8988T (cell line): Measurements from ENCODE around the gene HLA-A.
"Not testable (repeated sequence)": the region's sequence is repeated elsewhere in the genome, so short reads cannot be mapped to it uniquely, and the experiment has no call there.

Experiments
- DNase-seq: peaks from one replicate; pipeline ENCODE4 v3.0.0; 2011

HLA-A gene

DNA sequence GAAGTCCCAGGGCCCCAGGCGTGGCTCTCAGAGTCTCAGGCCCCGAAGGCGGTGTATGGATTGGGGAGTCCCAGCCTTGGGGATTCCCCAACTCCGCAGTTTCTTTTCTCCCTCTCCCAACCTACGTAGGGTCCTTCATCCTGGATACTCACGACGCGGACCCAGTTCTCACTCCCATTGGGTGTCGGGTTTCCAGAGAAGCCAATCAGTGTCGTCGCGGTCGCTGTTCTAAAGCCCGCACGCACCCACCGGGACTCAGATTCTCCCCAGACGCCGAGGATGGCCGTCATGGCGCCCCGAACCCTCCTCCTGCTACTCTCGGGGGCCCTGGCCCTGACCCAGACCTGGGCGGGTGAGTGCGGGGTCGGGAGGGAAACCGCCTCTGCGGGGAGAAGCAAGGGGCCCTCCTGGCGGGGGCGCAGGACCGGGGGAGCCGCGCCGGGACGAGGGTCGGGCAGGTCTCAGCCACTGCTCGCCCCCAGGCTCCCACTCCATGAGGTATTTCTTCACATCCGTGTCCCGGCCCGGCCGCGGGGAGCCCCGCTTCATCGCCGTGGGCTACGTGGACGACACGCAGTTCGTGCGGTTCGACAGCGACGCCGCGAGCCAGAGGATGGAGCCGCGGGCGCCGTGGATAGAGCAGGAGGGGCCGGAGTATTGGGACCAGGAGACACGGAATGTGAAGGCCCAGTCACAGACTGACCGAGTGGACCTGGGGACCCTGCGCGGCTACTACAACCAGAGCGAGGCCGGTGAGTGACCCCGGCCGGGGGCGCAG is at the start of gene HLA-A:
TSS of gene HLA-A (plus strand) at position 258 of the 778 bp plus-strand sequence. CDS start at position 280, 22 bp downstream.
- peak; percentile 58 for DNase-seq

DNA sequence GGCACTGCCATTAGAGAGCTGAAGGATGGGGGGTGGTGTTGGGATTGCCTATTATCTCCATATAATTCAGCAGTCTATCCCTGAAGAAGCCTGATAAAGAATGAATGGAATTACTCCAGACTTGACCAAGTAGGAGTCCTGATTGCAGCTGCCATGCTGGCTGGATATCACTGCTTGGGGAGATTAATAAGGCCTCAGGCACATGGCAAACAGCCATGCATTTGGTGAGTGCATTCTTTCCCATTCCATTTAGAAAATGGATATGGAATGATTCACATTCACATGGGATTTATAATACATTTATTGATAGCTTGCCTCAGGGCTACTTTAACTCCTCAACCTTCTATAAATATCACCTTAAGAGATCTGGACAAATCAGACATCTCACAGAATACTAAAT is 49.6 kb upstream of the HLA-A start:
- no peak for DNase-seq

- DNase-seq: no peak
These were observed 43.1 kb upstream of the HLA-A start for GRCh38 chr6:29899281-29899680.

DNA sequence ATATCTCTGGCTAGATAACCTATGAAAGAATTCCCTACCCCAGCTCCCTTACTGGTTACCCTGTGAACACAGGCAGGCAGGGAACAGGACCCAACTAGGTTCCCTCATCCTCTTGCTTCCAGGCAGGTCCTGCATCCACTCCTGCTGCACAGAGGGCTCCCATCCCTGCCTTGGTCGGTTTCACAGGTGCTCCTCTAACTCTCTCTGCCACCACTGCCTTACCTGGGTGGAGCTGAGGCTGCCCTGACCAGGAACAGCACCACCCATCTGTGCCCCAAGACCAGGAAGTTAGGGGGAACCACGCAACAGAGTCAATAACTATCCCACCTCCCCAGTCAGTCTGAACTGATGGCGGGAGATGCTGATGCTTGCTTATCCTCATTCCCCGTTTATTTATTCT is 37.0 kb upstream of the HLA-A start:
- DNase-seq: no peak

- no peak for DNase-seq
These were observed 34.5 kb upstream of the HLA-A start for GRCh38 chr6:29907637-29908340.

- no peak for DNase-seq
These were observed 34.0 kb upstream of the HLA-A start for GRCh38 chr6:29908341-29908662.

- no peak for DNase-seq
These were observed 33.6 kb upstream of the HLA-A start for GRCh38 chr6:29908710-29909109.

DNA sequence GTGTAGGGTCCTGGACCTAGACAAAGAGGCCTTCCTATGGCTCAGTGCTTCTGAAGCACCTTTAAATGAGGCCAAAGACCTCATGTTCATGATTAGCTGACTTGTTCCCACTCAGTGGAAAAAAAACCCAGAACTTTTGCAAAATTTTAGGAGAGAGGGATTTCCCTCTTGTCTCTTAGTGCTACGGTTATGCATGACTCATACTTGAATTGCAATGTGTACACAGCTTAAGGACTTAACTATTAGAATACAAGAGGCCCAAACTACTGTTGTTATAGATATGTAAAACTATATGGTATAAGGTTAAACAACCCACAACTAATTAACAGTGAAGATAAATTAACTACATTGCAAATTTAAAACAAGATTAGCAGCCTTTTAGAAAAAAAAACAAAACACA is 32.3 kb upstream of the HLA-A start:
- no peak for DNase-seq

GRCh38 chr6:29912840-29913239 is 29.5 kb upstream of the HLA-A start:
- DNase-seq: no peak

DNA sequence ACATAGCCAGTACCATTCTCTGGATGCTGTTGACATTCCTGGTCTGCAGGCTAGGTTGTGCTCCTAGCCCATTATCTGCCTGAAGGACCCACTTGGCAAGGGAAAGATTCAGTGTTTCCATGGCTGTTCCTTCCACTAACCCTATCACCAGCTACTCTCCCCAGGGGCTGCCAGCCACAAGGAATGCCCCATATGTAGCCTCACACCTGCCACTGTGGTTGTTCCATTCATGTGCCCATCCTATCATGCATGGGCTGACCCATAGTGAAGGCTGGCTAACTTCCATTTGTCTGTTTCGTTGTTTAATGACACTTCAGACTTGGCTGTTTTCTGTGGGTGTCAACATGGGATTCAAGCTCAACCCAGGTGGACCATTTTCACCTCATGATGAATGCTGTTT is 25.6 kb upstream of the HLA-A start:
- DNase-seq: no peak

DNA sequence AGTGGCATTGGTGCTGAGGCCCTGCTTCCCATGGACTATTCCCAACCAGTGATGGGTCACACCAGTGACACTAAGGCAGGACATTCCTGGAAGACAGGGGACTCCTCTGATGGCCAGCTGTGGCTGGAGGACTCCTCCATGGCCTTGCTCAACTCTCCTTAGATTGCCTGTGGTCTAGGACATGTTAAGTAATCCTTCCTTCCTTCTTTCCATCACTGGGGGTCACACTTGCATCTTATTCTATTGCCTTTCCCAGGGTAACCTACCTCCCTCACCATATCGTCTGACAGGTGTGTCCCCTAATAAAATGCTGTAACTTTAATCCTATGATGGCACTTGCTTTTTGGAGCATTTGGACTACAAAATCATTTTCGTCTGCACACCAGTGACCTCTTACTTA is 24.5 kb upstream of the HLA-A start:
- DNase-seq: no peak

DNA sequence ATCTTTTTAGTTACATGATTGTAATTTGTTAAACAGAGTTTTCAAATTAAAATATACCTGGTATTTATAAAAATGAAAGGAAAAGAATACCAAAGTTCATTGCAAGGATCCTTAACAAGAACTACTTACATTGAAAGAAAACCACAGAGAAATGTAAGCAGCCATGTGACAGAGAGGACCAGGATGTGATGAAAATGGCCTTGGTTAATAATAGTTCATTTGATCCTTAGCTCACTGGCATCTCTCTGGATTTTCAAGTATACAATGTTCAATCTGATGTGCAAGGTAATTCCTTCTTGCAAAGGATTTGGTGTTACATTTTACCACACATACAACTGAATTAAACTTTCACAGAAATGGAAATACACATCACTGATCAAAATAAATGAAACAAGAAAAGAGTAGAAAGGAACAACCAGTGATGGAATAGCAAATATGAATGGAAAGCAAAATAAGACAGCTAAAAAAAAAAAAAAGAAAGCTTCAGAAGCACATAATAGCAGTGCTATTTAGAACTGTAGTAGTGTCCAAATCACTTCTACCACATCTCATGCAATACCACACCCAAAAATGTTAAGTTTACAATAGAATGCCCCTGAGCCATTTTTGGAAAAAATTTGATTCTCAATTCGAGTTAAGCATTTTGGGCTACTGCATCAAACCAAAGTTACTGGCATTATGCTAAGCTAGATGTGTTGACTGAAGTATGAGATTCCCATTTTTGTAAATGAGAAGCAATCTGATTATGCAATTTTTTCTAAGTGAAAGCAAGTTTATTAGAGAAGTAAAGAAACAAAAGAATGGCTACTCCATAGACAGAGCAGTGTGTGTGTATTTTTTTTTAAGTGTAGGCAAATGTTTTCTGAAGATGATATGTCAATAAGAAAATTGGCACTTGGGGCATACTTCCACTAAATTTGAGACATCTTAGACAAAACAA is 22.6 kb upstream of the HLA-A start:
- no peak for DNase-seq

- DNase-seq: no peak
These were observed 18.0 kb upstream of the HLA-A start for GRCh38 chr6:29924287-29924686.

DNA sequence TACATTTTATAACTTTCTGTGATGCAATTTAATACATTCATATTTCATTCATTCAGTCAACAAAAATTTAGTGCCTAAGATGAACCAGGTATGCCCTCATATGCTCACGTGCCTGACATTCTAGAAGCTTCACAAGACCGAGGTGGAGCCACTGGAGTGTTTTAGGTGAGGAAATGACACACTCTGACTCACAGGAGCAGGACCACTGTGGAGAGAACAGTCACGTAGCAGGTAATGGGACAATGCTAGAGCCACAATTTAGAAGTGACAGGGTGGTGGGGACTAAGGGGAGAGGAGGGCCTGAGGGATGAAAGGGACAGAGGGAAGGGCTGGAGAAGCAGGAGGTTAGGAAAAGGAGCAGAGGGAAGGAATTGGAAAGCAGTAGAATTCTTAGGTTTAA is 17.6 kb upstream of the HLA-A start:
- no peak for DNase-seq

GRCh38 chr6:29925321-29925720 is 17.0 kb upstream of the HLA-A start:
- DNase-seq: no peak

GRCh38 chr6:29925727-29926412 is 16.5 kb upstream of the HLA-A start:
- DNase-seq: no peak

- no peak for DNase-seq
These were observed 15.7 kb upstream of the HLA-A start for GRCh38 chr6:29926413-29927274.

GRCh38 chr6:29927275-29927569 is 15.1 kb upstream of the HLA-A start:
- no peak for DNase-seq

DNA sequence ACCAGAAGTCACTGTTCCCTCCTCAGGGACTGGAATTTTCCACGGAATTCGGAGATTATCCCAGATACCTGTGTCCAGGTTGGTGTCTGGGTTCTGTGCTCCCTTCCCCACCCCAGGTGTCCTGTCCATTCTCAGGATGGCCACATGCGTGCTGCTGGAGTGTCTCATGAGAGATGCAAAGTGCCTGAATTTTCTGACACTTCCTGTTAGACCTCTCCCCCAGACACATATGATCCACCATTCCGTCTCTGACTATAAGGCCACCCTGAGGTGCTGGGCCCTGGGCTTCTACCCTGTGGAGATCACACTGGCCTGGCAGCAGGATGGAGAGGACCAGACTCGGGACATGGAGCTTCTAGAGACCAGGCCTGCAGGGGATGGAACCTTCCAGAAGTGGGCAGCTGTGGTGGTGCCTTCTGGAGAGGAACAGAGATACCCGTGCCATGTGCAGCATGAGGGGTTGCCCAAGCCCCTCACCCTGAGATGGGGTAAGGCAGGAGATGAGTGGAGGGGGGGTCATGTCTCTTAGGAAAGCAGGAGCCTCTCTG is 14.4 kb upstream of the HLA-A start:
- no peak for DNase-seq

GRCh38 chr6:29930047-29930446 is 12.3 kb upstream of the HLA-A start:
- not testable (repeated sequence) for DNase-seq

- DNase-seq: no peak
These were observed 8.4 kb upstream of the HLA-A start for GRCh38 chr6:29933955-29934354.
